Frontal cortex (tissue), 4 donors: ENCODE measurements around the gene MPHOSPH9. TPM values are rescaled to one million over a fixed set of nuclear protein-coding genes. Genes with fewer than 3 reads are reported as not detected.

Source experiments
- DNase-seq, 2 donors: peaks; one replicate each; pipeline ENCODE4 v3.0.0; 2012; ENCODE audit warnings: low spot score in 2 of 2
- FAIRE-seq: peaks from 2 replicates; lab custom pipeline; 2012; peaks lifted over from hg19 to GRCh38; lab: Jason Lieb, UNC
- total RNA-seq: library from RNA; depleted of rRNA; stranded (reverse); fragments of >200 nt; gene quantifications from one replicate; pipeline ENCODE4 v1.2.3, GENCODE V29; 2014
- donor health status: control.
- donor health status: control.
- donor health status: control.

The MPHOSPH9 gene
- total RNA-seq, 1 donor from 2014 or later, result 96.2 TPM

- DNase-seq (no peak), FAIRE-seq (no peak)
These were observed 98.1 kb downstream of the MPHOSPH9 start for GRCh38 chr12:123134826-123135225.

GRCh38 chr12:123134271-123134671 lies 98.7 kb downstream of the MPHOSPH9 start:
- FAIRE-seq (no peak), DNase-seq (no peak)

GRCh38 chr12:123133701-123134100 lies 99.2 kb downstream of the MPHOSPH9 start:
- no peak for FAIRE-seq

GRCh38 chr12:123132951-123133619 lies 99.9 kb downstream of the MPHOSPH9 start:
- FAIRE-seq (no peak), DNase-seq (no peak)

More at GRCh38 chr12:123133701-123134100, 99.2 kb downstream of the MPHOSPH9 start:
- DNase-seq, result no peak

GRCh38 chr12:123131879-123132402 lies 101.0 kb downstream of the MPHOSPH9 start:
- FAIRE-seq, result no peak

GRCh38 chr12:123131291-123131832 lies 101.6 kb downstream of the MPHOSPH9 start:
- DNase-seq, result no peak
- FAIRE-seq, result no peak

More at GRCh38 chr12:123131879-123132402, 101.0 kb downstream of the MPHOSPH9 start:
- DNase-seq, result no peak

- FAIRE-seq, result no peak
- no peak for DNase-seq
These were observed 103.3 kb downstream of the MPHOSPH9 start for GRCh38 chr12:123129621-123130020.

- DNase-seq (no peak), FAIRE-seq (no peak)
These were observed 105.8 kb downstream of the MPHOSPH9 start for GRCh38 chr12:123127182-123127495.

- no peak for FAIRE-seq
- DNase-seq, result no peak
These were observed 106.4 kb downstream of the MPHOSPH9 start for GRCh38 chr12:123126294-123127181.

GRCh38 chr12:123122626-123123025 lies 110.3 kb downstream of the MPHOSPH9 start:
- no peak for DNase-seq
- no peak for FAIRE-seq

GRCh38 chr12:123121670-123122069 lies 111.3 kb downstream of the MPHOSPH9 start:
- FAIRE-seq (no peak), DNase-seq (no peak)

- no peak for DNase-seq
- FAIRE-seq, result no peak
These were observed 112.3 kb downstream of the MPHOSPH9 start for GRCh38 chr12:123120452-123121166.

- DNase-seq (no peak), FAIRE-seq (no peak)
These were observed 113.1 kb downstream of the MPHOSPH9 start for GRCh38 chr12:123119808-123120207.

GRCh38 chr12:123118497-123118896 lies 114.4 kb downstream of the MPHOSPH9 start:
- DNase-seq, result no peak
- FAIRE-seq, result no peak

- FAIRE-seq, result no peak
These were observed 117.4 kb downstream of the MPHOSPH9 start for GRCh38 chr12:123115409-123116121.

GRCh38 chr12:123114304-123115083 lies 118.4 kb downstream of the MPHOSPH9 start:
- FAIRE-seq, result no peak

More at GRCh38 chr12:123115409-123116121, 117.4 kb downstream of the MPHOSPH9 start:
- peak; percentile 34 to 64 for DNase-seq

GRCh38 chr12:123113026-123113425 lies 119.9 kb downstream of the MPHOSPH9 start:
- no peak for FAIRE-seq
- no peak for DNase-seq

More at GRCh38 chr12:123114304-123115083, 118.4 kb downstream of the MPHOSPH9 start:
- DNase-seq, result no peak

GRCh38 chr12:123111498-123112165 lies 121.3 kb downstream of the MPHOSPH9 start:
- FAIRE-seq (no peak), DNase-seq (no peak)
